Tibial nerve (tissue), 4 donors: Measurements from ENCODE around the gene BOD1L1. TPM values are rescaled to one million over a fixed set of nuclear protein-coding genes. Genes with fewer than 3 reads are reported as not detected.
A peak's percentile ranks its signal among the peaks of the same experiment; 100 is the strongest.

ENCODE experiments used
- DNase-seq, 2 donors: peaks; one replicate each; pipeline ENCODE4 v3.0.0-alpha.2; 2019; ENCODE audit warnings: low spot score in 2 of 2
- H3K27ac ChIP-seq, 4 donors: fragments of 200-600 bp; sonication (generic) in 3 of 4; one replicate each; pipeline ENCODE4 v1.5.1; 2017 to 2019; ENCODE audit warnings: mild to moderate bottlenecking in 1 of 4
- H3K27me3 ChIP-seq, 2 donors: fragments of 200-600 bp; sonication (generic) in 1 of 2; one replicate each; pipeline versions ENCODE4 v1.5.1 to v1.6.0; 2017 to 2019
- H3K36me3 ChIP-seq, 3 donors: fragments of 200-600 bp; sonication (generic); one replicate each; pipeline ENCODE4 v1.5.1; 2018 to 2019
- H3K4me1 ChIP-seq, 4 donors: fragments of 200-600 bp; sonication (generic) in 3 of 4; one replicate each; pipeline ENCODE4 v1.5.1; 2017 to 2019
- H3K4me3 ChIP-seq, 4 donors: fragments of 200-600 bp; sonication (generic) in 3 of 4; one replicate each; pipeline ENCODE4 v1.5.1; 2017 to 2019; ENCODE audit warnings: mild to moderate bottlenecking in 1 of 4, moderate library complexity in 1 of 4
- H3K9me3 ChIP-seq, 4 donors: fragments of 200-600 bp; sonication (generic) in 3 of 4; one replicate each; pipeline ENCODE4 v1.5.1; 2017 to 2019
- EP300 ChIP-seq, 2 donors: sonication (generic); formaldehyde crosslinking; IDR thresholded peaks; one replicate each; pipeline ENCODE4 v1.6.1; 2017; ENCODE audit warnings: antibody characterized with exemption in 2 of 2, mild to moderate bottlenecking in 1 of 2
- POLR2A ChIP-seq, 2 donors: fragments of 450-650 bp; IDR thresholded peaks; one replicate each; pipeline ENCODE4 v1.6.1; 2017; ENCODE audit warnings: antibody characterized with exemption in 2 of 2, mild to moderate bottlenecking in 2 of 2, moderate library complexity in 2 of 2
- WGBS, 2 donors: methylation state at CpG; one replicate each; pipeline ENCODE4 v1.1.5; 2018; 5-methylcytosine and 5-hydroxymethylcytosine counted together
- total RNA-seq, 4 donors: library from RNA; depleted of rRNA; stranded (reverse); fragments of >200 nt; gene quantifications; one replicate each; pipeline ENCODE4 v1.1.0, GENCODE V29; 2016
- TF ChIP-seq, protein P1 (sequence below), 5 experiments: fragments of 200-600 bp in 3 of 5; fragments of 450-650 bp in 2 of 5; sonication (generic) in 3 of 5; IDR thresholded peaks; one replicate each; pipeline ENCODE4 v1.5.1; 2016 to 2019; ENCODE audit warnings: antibody characterized with exemption in 5 of 5, mild to moderate bottlenecking in 3 of 5, moderate library complexity in 2 of 5

The BOD1L1 gene
- total RNA-seq, 4 donors from 2014 or later: 41.5 to 53.8 (median 47.8) TPM

GRCh38 chr4:13546941-13547484, 80.5 kb downstream of the BOD1L1 start:
- H3K27ac ChIP-seq: no peak overlapping the region
- H3K4me1 ChIP-seq: peaks cover 0 to 60% (median 27%) of the 10 kb centered on the region in 4 donors
- WGBS, 2 donors: 5 to 7% methylated on average over 39 to 45 of the region's 54 CpGs
- peaks cover 0 to 11% (median 0%) of the 10 kb centered on the region in 4 donors for H3K9me3 ChIP-seq
- TF ChIP-seq, protein P1, sequence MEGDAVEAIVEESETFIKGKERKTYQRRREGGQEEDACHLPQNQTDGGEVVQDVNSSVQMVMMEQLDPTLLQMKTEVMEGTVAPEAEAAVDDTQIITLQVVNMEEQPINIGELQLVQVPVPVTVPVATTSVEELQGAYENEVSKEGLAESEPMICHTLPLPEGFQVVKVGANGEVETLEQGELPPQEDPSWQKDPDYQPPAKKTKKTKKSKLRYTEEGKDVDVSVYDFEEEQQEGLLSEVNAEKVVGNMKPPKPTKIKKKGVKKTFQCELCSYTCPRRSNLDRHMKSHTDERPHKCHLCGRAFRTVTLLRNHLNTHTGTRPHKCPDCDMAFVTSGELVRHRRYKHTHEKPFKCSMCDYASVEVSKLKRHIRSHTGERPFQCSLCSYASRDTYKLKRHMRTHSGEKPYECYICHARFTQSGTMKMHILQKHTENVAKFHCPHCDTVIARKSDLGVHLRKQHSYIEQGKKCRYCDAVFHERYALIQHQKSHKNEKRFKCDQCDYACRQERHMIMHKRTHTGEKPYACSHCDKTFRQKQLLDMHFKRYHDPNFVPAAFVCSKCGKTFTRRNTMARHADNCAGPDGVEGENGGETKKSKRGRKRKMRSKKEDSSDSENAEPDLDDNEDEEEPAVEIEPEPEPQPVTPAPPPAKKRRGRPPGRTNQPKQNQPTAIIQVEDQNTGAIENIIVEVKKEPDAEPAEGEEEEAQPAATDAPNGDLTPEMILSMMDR (IDR thresholded peaks at IDR 0.05): no peak
- TF ChIP-seq POLR2A (IDR thresholded peaks at IDR 0.05) (no peak), EP300 (IDR thresholded peaks at IDR 0.05) (no peak)
- no peaks in the 10 kb centered on the region for H3K36me3 ChIP-seq
- peaks cover 9 to 92% of the 10 kb centered on the region in 2 donors for H3K27me3 ChIP-seq
- peak overlapping the region in 2 of 4 donors; percentile 36 to 37 for H3K4me3 ChIP-seq
- no peak for DNase-seq

GRCh38 chr4:13546142-13546940, 81.2 kb downstream of the BOD1L1 start:
- peaks cover 0 to 5% (median 0%) of the 10 kb centered on the region in 4 donors for H3K9me3 ChIP-seq
- H3K4me3 ChIP-seq: no peak overlapping the region
- peaks cover 9 to 98% of the 10 kb centered on the region in 2 donors for H3K27me3 ChIP-seq
- H3K36me3 ChIP-seq: no peaks in the 10 kb centered on the region
- no peak overlapping the region for H3K27ac ChIP-seq
- WGBS, 2 donors: 17 to 20% methylated on average over 18 of the region's 18 CpGs
- DNase-seq: no peak
- TF ChIP-seq EP300 (IDR thresholded peaks at IDR 0.05): no peak
- H3K4me1 ChIP-seq: peaks cover 0 to 66% (median 27%) of the 10 kb centered on the region in 4 donors

GRCh38 chr4:13545394-13545808, 82.1 kb downstream of the BOD1L1 start:
- Histone ChIP-seq H3K27me3 (peaks cover 9 to 98% of the 10 kb centered on the region in 2 donors), H3K4me3 (peak overlapping the region in 1 of 4 donors; percentile 19)

GRCh38 chr4:13544606-13545393, 82.7 kb downstream of the BOD1L1 start:
- DNase-seq: peak in 1 of 2 donors; percentile 41
- 1 to 2% methylated on average over 46 to 53 of the region's 54 CpGs for WGBS, 2 donors
- TF ChIP-seq, protein P1 (IDR thresholded peaks at IDR 0.05): no peak
- TF ChIP-seq POLR2A (IDR thresholded peaks at IDR 0.05) (no peak), EP300 (IDR thresholded peaks at IDR 0.05) (no peak)
- Histone ChIP-seq H3K9me3 (no peaks in the 10 kb centered on the region), H3K27me3 (peaks cover 9 to 98% of the 10 kb centered on the region in 2 donors), H3K27ac (no peak overlapping the region), H3K4me1 (peaks cover 0 to 82% (median 32%) of the 10 kb centered on the region in 4 donors), H3K36me3 (no peaks in the 10 kb centered on the region), H3K4me3 (peak overlapping the region; percentile 19 to 59 (median 49))

More at GRCh38 chr4:13545394-13545808, 82.1 kb downstream of the BOD1L1 start:
- DNase-seq: no peak
- H3K27ac ChIP-seq: no peak overlapping the region
- TF ChIP-seq EP300 (IDR thresholded peaks at IDR 0.05) (no peak), POLR2A (IDR thresholded peaks at IDR 0.05) (no peak)
- TF ChIP-seq, protein P1 (IDR thresholded peaks at IDR 0.05): no peak
- WGBS, 2 donors: 15 to 16% methylated on average over 8 of the region's 8 CpGs
- H3K4me1 ChIP-seq: peaks cover 0 to 76% (median 30%) of the 10 kb centered on the region in 4 donors
- H3K9me3 ChIP-seq: no peaks in the 10 kb centered on the region
- H3K36me3 ChIP-seq: no peaks in the 10 kb centered on the region

DNA sequence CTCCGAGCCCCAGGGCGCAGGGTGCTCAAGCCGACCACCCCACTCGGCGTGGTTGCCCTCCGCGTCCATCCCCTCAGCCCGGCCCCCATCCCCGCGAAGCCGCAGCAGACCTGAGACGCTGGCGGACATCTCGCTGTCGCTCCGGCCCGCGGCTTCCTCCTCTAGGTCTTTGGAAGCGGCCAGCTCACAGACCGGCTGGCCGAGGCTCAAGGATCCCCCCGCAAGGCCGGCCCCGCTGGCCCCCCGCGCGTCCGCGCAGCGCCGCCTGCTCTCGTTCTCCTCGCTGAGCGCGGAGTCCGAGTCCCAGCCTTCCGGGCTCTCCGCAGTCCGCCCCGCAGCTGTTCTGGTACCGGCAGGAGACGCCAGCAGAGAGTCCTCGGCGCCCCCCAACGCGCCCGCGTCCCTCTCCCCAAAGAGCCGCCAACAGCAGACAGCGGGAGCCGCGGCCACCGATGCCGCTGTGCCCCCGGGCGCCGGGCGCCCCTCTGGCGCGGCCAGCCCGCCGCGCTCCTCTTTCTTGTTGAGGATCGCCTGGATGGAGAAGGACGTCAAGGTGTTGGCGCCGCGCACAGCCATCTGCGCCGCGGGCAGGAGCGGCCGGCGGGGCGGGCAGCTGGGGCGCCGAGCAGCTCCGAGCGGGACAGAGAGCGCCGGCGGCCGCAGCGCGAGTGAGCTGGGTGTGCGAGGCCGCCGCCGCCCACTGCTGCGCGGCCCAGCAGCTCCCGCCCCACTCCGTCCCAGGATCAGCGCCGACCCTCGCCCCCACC, 83.5 kb downstream of the BOD1L1 start, which contains the start of gene NKX3-2:
NKX3-2 (minus strand) TSS at position 670 of the 767 bp plus-strand sequence; CDS start at position 576, 94 bp downstream.
- WGBS, 2 donors: 3 to 4% methylated on average over 5 to 71 of the region's 96 CpGs
- Histone ChIP-seq H3K36me3 (no peaks in the 10 kb centered on the region), H3K4me1 (peaks cover 0 to 85% (median 32%) of the 10 kb centered on the region in 4 donors), H3K4me3 (peak within 1 kb of the TSS; percentile 19 to 59 (median 49)), H3K9me3 (no peaks in the 10 kb centered on the region), H3K27me3 (peaks cover 9 to 98% of the 10 kb centered on the region in 2 donors), H3K27ac (no peak within 1 kb of the TSS)
- DNase-seq: no peak
- TF ChIP-seq POLR2A (IDR thresholded peaks at IDR 0.05): no peak
- TF ChIP-seq EP300 (IDR thresholded peaks at IDR 0.05): no peak
- TF ChIP-seq, protein P1 (IDR thresholded peaks at IDR 0.05): no peak
